Pancreas (tissue), 10 donors: Measurements from ENCODE around the gene NAV2. TPM values are rescaled to one million over a fixed set of nuclear protein-coding genes. Genes with fewer than 3 reads are reported as not detected.

Experiments
- ATAC-seq, 4 donors: fragments of 200-7000 bp; cut with Tn5 transposase; one replicate each; pipeline versions ENCODE4 v1.8.0 to v1.9.1; 2020; ENCODE audit warnings: mild to moderate bottlenecking in 4 of 4, moderate library complexity in 4 of 4
- DNase-seq, 6 donors: peaks; one replicate each; pipeline ENCODE4 v3.0.0-alpha.2; 2020
- FAIRE-seq: peaks from 2 replicates; lab custom pipeline; 2012; peaks lifted over from hg19 to GRCh38; lab: Jason Lieb, UNC
- H3K27ac ChIP-seq, 4 donors: fragments of 200-600 bp; sonication (generic); 1 replicate in 3 of 4; 2 replicates in 1 of 4; pipeline versions ENCODE4 v1.5.0 to v1.8.0; 2020
- H3K27me3 ChIP-seq, 4 donors: fragments of 200-600 bp; one replicate each; pipeline ENCODE4 v1.8.0; 2021
- H3K36me3 ChIP-seq, 3 donors: fragments of 200-600 bp; sonication (generic) in 1 of 3; one replicate each; pipeline versions ENCODE4 v1.5.0 to v1.8.0; 2020 to 2021
- H3K4me1 ChIP-seq, 3 donors: fragments of 200-600 bp; one replicate each; pipeline ENCODE4 v1.8.0; 2021
- H3K4me3 ChIP-seq, 4 donors: fragments of 200-600 bp; sonication (generic) in 2 of 4; one replicate each; pipeline versions ENCODE4 v1.5.0 to v1.8.0; 2020 to 2021
- H3K9me3 ChIP-seq, 4 donors: fragments of 200-600 bp; one replicate each; pipeline ENCODE4 v1.8.0; 2021
- WGBS, 2 donors: extraction: QIAGEN DNeasy Blood & Tissue Kit; methylation state at CpG; one replicate each; pipeline ENCODE4 v1.1.7; 2013; 5-methylcytosine and 5-hydroxymethylcytosine counted together
- intact Hi-C, 3 donors: fragments of 100-400 bp; cut with DNase I; formaldehyde crosslinking; loops; one replicate each; pipeline versions ENCODE4 v1.11.1 to v1.14.2; 2022
- polyA plus RNA-seq, 2 donors: library from polyadenylated mRNA; stranded (reverse); fragments of 200-250 nt; gene quantifications; one replicate each; pipeline ENCODE4 v1.2.3, GENCODE V29; 2013
- total RNA-seq, 6 donors: library from RNA; stranded (reverse); fragmentation: NEBNext Ultra II Directional in 4 of 6; extraction: Animal tissue kit (Norgen Biotek cat#: 25700) in 4 of 6; gene quantifications; one replicate each; pipeline versions ENCODE4 v1.2.1 to v1.2.4, GENCODE V29; 2021 to 2023
- TF ChIP-seq, protein P1 (sequence below), 4 donors: fragments of 200-600 bp; sonication (generic) in 3 of 4; IDR thresholded peaks; one replicate each; pipeline versions ENCODE4 v1.5.0 to v1.8.0; 2021; ENCODE audit warnings: antibody characterized with exemption in 4 of 4
- donor health status: healthy with polysubstance abuse.
- donor health status: DM: no; HTN: no; CAD: no; lungs with moderate emphysema.
- donor health status: DM: no; HTN: no; CAD: no.
- donor health status: control.
- donor health status: control.
- donor health status: Bipolar disorder and iron deficiency.
- donor health status: DM: yes; HTN: yes; CAD: no.
- donor health status: DM: no; HTN: no; CAD: no.
- donor health status: DM: no; HTN: no; CAD: no.
- donor health status: DM: yes; HTN: yes; CAD: no.

The NAV2 gene
- total and polyA plus RNA-seq, 8 donors: 5.8 to 26.9 (median 16.3) TPM

DNA sequence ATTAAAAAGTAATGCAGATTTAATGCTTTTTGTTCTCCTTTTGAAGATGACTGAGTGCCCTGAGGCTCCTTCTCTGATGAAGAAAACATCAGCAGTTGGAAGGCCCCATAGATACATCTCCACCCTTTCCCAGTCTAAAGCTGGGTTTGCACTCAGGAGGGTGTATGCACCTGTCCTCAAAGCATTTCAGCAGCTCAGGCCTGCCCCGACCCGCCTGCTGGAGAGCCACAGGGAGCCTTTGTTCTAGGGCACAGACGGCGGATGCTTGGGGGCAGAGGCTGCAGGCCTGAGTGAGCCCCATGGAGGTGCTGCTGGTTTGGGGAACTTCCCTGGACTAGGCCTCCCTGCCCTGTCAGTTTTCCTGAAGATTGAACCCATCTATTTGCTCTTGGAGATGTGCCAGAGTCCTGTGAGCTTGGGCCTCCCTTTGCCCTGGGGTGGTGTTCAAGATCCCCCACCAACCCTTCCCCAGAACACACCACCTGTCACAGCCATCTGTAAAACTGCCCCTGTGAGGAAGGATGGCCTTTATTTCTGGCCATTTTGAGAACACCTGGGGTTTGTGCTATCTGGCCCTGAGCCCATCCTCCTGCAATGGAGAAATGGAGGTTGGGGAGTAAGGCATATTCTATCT is 160.0 kb downstream of the NAV2 start:
- H3K27ac ChIP-seq: no peak overlapping the region
- no peaks in the 10 kb centered on the region for H3K9me3 ChIP-seq
- WGBS, 2 donors: 93 to 99% methylated on average over 4 of the region's 4 CpGs
- ATAC-seq: no peak
- TF ChIP-seq, protein P1, sequence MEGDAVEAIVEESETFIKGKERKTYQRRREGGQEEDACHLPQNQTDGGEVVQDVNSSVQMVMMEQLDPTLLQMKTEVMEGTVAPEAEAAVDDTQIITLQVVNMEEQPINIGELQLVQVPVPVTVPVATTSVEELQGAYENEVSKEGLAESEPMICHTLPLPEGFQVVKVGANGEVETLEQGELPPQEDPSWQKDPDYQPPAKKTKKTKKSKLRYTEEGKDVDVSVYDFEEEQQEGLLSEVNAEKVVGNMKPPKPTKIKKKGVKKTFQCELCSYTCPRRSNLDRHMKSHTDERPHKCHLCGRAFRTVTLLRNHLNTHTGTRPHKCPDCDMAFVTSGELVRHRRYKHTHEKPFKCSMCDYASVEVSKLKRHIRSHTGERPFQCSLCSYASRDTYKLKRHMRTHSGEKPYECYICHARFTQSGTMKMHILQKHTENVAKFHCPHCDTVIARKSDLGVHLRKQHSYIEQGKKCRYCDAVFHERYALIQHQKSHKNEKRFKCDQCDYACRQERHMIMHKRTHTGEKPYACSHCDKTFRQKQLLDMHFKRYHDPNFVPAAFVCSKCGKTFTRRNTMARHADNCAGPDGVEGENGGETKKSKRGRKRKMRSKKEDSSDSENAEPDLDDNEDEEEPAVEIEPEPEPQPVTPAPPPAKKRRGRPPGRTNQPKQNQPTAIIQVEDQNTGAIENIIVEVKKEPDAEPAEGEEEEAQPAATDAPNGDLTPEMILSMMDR (IDR thresholded peaks at IDR 0.05): no peak
- intact Hi-C loops: no loop called here
- H3K4me1 ChIP-seq: no peaks in the 10 kb centered on the region
- H3K36me3 ChIP-seq: peaks cover 0 to 2% (median 0%) of the 10 kb centered on the region in 3 donors
- no peak overlapping the region for H3K4me3 ChIP-seq
- no peak for DNase-seq
- no peaks in the 10 kb centered on the region for H3K27me3 ChIP-seq
- no peak for FAIRE-seq

DNA sequence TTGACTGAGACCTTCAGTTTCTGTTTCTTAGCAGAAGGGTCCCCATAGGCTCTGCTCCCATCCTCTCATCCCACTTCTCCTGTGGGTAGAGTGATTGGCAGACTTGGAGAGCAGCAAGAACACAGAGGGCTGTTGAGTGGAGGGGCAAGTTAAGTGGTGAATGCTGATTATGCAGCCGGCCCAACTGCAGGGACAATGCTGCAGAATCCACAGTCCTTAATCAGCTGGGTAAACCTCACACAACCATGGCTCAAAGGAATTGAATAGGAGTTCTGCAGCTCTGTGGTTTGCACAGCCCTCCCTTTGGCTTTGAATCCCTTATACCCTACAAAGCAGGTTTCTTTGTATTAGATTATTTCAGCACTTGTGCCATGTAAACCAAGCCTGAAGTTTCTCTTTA is 161.1 kb downstream of the NAV2 start:
- Histone ChIP-seq H3K27me3 (no peaks in the 10 kb centered on the region), H3K27ac (no peak overlapping the region), H3K9me3 (no peaks in the 10 kb centered on the region), H3K36me3 (peaks cover 0 to 2% (median 0%) of the 10 kb centered on the region in 3 donors), H3K4me1 (no peaks in the 10 kb centered on the region), H3K4me3 (no peak overlapping the region)
- WGBS, 2 donors: 81 to 95% methylated on average over 1 of the region's 1 CpG
- DNase-seq (no peak), ATAC-seq (no peak), FAIRE-seq (no peak)
- intact Hi-C loops: no loop called here
- TF ChIP-seq, protein P1 (IDR thresholded peaks at IDR 0.05): no peak

DNA sequence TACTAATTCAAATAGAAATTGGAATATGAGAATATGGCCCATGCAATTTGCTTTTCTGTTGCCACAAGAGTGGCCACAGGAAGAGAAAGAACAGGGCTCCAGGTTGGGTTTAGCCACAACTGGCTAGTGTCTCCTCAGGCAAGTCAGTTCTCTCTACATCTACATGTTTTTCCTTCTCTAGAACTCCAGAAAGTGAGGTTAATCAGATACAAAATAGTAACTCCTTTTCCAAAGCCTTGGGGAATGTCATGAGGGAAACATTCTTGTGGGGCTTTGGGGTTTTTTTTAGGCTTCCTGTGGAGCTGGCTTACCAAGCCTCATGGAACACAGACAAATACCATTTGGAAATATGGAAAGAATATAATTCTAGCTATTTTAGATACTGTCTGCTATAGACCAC is 161.6 kb downstream of the NAV2 start:
- no peak overlapping the region for H3K4me3 ChIP-seq
- ATAC-seq (no peak), FAIRE-seq (no peak), DNase-seq (no peak)
- no peak overlapping the region for H3K27ac ChIP-seq
- H3K9me3 ChIP-seq: no peaks in the 10 kb centered on the region
- H3K4me1 ChIP-seq: no peaks in the 10 kb centered on the region
- TF ChIP-seq, protein P1 (IDR thresholded peaks at IDR 0.05): no peak
- H3K36me3 ChIP-seq: peaks cover 0 to 2% (median 0%) of the 10 kb centered on the region in 3 donors
- H3K27me3 ChIP-seq: no peaks in the 10 kb centered on the region
- intact Hi-C loops: no loop called here

DNA sequence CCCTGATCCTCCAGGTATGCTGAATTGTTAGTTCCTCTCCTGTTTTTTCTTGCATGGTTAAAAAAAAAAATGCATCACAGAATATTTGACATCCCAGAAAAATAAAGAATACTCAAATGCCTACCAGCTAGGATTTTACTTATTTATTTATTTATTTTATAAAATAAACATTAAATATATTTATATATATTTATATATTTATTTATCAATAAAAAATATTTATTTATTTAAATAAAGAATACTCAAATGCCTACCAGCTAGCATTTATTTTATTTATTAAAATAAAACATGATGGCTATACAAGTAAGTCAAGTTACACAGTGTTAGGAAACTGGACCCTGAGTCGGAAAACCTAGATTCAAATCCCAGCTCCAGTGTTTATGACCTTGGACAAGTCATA is 164.1 kb downstream of the NAV2 start:
- TF ChIP-seq, protein P1 (IDR thresholded peaks at IDR 0.05): no peak
- H3K4me3 ChIP-seq: no peak overlapping the region
- FAIRE-seq (no peak), DNase-seq (no peak), ATAC-seq (no peak)
- 93 to 95% methylated on average over 1 of the region's 1 CpG for WGBS, 2 donors
- no peaks in the 10 kb centered on the region for H3K27me3 ChIP-seq
- H3K4me1 ChIP-seq: no peaks in the 10 kb centered on the region
- intact Hi-C loops: no loop called here
- H3K36me3 ChIP-seq: peaks cover 0 to 2% (median 0%) of the 10 kb centered on the region in 3 donors
- H3K27ac ChIP-seq: no peak overlapping the region
- H3K9me3 ChIP-seq: no peaks in the 10 kb centered on the region

DNA sequence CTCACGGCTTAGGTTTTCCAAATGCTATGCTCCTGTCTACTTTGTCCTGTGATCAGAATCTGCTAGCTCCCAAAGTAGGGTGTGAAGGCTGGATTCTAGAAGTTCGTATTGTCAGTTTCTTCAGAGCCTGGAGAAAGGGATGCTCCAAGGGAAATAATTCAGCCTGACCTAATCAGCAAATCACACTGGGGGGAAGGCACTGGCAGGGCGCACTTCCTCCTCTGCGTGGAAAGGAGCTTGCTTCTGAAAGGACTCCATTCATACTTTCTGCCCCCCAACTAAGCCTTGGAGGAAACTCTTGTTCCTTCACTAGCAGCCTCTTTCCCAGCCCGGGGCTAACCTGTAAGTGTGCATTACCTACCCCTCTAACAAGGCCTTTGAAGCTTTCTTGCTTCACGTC is 165.9 kb downstream of the NAV2 start:
- Histone ChIP-seq H3K4me3 (no peak overlapping the region), H3K36me3 (no peaks in the 10 kb centered on the region), H3K27ac (no peak overlapping the region), H3K9me3 (no peaks in the 10 kb centered on the region), H3K4me1 (no peaks in the 10 kb centered on the region), H3K27me3 (no peaks in the 10 kb centered on the region)
- intact Hi-C loops: no loop called here
- DNase-seq (no peak), FAIRE-seq (no peak), ATAC-seq (no peak)
- 89 to 98% methylated on average over 6 of the region's 6 CpGs for WGBS, 2 donors
- TF ChIP-seq, protein P1 (IDR thresholded peaks at IDR 0.05): no peak
